GM18505 (cell line): ENCODE data around the gene OAS2.

Source experiments
- ATAC-seq: cut with Tn5 transposase; IDR thresholded peaks from one replicate; pipeline ENCODE4 v1.9.1; 2021; ENCODE audit not compliant: unreplicated experiment
- POLR2A ChIP-seq: IDR thresholded peaks from 4 replicates; pipeline ENCODE4 v1.6.1; 2011; ENCODE audit warnings: borderline replicate concordance; ENCODE audit not compliant: insufficient read depth, insufficient read length; ENCODE audit errors: extremely low read depth

The OAS2 gene

GRCh38 chr12:112998987-112999767 is 20.9 kb downstream of the OAS2 start:
- peak; percentile 78 for ATAC-seq
- no peak for TF ChIP-seq POLR2A

- no peak for ATAC-seq
- no peak for TF ChIP-seq POLR2A
Measured at GRCh38 chr12:113000433-113000832, 22.1 kb downstream of the OAS2 start.

- ATAC-seq, result no peak
Measured at GRCh38 chr12:113002155-113002554, 23.8 kb downstream of the OAS2 start.

GRCh38 chr12:113002676-113003075 is 24.4 kb downstream of the OAS2 start:
- no peak for ATAC-seq
- TF ChIP-seq POLR2A, result no peak

More at GRCh38 chr12:113002155-113002554, 23.8 kb downstream of the OAS2 start:
- TF ChIP-seq POLR2A, result no peak

GRCh38 chr12:113003636-113004035 is 25.3 kb downstream of the OAS2 start:
- no peak for ATAC-seq

GRCh38 chr12:113005762-113006161 is 27.4 kb downstream of the OAS2 start:
- TF ChIP-seq POLR2A, result no peak
- ATAC-seq, result no peak

More at GRCh38 chr12:113003636-113004035, 25.3 kb downstream of the OAS2 start:
- TF ChIP-seq POLR2A, result no peak

- no peak for ATAC-seq
- TF ChIP-seq POLR2A, result no peak
Measured at GRCh38 chr12:113006206-113006605, 27.9 kb downstream of the OAS2 start.

GRCh38 chr12:113006641-113007040 is 28.3 kb downstream of the OAS2 start:
- TF ChIP-seq POLR2A, result no peak
- no peak for ATAC-seq

- ATAC-seq, result no peak
- TF ChIP-seq POLR2A, result no peak
Measured at GRCh38 chr12:113007166-113007565, 28.8 kb downstream of the OAS2 start.

- no peak for TF ChIP-seq POLR2A
- ATAC-seq, result no peak
Measured at GRCh38 chr12:113010701-113011100, 32.4 kb downstream of the OAS2 start.

- ATAC-seq, result no peak
- no peak for TF ChIP-seq POLR2A
Measured at GRCh38 chr12:113014565-113014964, 36.2 kb downstream of the OAS2 start.

GRCh38 chr12:113016796-113017195 is 38.5 kb downstream of the OAS2 start:
- TF ChIP-seq POLR2A, result no peak

GRCh38 chr12:113019025-113019424 is 40.7 kb downstream of the OAS2 start:
- ATAC-seq, result no peak
- no peak for TF ChIP-seq POLR2A

More at GRCh38 chr12:113016796-113017195, 38.5 kb downstream of the OAS2 start:
- ATAC-seq, result no peak

GRCh38 chr12:113021500-113021899 is 43.2 kb downstream of the OAS2 start:
- ATAC-seq, result no peak
- no peak for TF ChIP-seq POLR2A
